Measurements from ENCODE around the gene CAPN13.

CAPN13 gene

DNA sequence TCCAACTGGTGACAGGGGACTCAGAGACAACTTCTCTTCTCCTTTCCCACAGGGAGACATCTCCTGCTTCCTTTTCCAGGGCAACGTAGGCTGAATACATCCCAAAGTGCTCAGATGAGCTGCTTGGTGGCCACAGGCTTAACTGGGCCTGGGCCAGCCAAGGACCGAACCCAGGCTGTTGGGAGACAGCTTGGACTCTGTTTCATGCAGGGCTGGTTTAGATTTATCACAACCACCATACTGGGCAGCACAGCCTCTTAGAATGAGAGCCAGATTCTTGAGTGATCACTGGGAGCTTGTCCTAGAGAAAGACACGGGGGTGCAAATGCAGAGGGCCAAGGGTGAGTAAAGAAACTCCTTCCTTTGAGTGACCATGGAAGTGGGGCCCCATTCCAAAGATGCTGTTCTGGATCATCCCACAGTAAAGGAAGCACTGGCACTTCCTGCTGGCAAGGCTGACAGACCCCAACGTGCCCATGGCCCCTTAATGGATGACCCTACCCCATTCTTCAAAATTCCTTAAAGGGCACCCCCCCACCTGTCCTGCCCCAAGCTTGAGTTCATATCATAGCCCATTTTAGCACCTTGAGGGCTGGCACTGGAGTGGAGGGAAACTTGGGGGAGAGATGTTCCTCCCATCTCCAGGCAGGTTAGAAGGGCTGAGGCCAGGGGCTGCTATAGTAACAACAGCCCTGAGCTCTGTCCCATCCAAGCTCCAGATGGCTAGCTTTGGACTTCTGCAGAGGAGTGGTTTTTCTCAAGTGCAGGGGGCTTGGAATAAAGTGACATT is 84.1 kb downstream of the CAPN13 start:
- no peak for DNase-seq

DNA sequence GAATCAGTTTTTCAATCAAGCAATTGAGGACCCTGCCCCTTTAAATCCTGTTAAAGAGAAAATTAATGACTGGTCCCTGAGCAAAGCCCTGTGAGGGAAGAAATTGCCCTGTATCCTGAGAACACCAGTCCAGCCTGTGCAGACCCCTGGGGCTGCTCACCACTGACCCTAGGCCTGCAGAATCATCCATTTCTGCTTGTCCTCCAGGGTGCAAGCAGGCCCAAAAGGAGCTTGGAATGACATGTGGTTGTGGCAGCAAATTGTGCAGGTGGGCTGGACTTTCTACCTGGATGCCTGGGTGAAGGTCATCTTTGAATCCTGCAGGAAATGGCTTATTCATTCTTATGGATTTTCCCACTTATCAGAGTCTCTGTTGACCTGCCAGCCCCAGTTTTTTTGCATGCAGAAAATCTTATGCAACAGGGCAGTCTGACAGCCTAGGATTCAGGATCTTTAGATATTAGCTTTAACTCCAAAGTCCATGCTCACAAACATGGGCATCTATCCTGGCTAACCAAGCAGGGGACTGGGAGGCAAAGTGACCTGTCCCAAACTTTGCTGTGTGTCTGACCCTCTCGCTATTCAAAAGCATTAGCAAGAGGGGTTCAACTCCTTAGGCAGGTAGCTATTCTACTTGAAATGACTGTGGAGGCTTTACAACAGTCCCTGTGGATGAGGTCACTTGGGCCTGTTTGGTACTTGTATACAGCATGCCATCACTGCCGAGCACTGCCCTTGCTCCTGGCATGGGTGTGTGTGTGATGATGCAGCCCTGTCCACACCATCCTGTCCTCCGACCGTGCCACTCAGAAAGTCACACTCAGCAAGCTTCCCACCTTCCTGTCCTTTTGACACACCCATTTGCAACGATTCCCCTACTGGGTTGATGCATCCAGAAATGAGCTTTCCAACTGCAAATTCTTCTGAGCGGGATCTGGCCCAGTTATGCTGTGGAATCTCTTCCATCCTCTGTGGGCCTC is 85.3 kb downstream of the CAPN13 start:
- no peak for DNase-seq

DNA sequence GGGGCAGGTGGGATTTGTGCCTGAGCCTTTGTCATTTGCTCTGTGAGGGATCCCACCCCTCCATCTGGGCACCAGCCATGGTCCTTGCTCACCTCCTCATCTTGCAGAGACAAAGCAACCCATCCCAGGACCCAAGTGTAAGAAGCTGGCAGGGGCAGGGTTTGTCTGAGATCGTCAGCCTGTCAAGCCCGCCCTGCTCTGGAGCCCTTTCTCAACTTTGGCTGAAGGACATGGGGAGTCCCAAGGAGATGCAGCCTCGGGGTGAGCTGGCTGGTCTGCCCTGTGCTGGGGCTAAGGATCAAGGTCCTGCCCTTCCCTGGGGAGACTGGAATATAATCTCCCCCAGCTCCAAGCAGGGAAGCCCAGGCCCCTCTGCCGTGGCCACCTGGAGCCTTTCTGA is 86.0 kb downstream of the CAPN13 start:
- no peak for DNase-seq

DNA sequence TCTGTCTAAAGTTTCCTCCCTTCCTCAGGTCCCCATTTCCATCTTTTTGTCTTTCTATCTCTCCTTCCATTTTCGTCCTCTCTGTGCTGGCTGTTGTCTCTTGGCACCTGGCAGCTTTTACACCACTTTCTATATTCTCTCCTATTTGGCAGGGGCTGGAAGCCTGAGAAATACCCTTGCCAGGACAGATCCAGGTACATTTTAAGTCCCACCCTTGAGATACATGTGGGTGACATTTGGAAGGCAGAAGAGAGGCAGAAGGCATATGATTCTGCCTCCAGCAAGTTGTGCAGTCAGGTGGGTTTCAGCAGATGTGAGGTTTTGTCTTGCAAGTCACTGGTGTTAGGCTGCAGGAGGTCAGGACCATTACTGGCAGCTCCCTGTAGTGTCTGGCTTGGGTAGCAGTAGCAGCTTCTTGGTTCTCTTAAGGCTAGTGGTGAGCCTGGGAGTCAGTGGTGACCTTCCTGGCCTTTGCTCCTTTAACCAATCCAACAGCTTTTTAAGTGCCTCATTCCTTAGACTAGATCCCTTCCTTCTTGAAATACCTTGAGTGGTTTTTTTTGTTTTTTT is 90.1 kb downstream of the CAPN13 start:
- no peak for DNase-seq

DNA sequence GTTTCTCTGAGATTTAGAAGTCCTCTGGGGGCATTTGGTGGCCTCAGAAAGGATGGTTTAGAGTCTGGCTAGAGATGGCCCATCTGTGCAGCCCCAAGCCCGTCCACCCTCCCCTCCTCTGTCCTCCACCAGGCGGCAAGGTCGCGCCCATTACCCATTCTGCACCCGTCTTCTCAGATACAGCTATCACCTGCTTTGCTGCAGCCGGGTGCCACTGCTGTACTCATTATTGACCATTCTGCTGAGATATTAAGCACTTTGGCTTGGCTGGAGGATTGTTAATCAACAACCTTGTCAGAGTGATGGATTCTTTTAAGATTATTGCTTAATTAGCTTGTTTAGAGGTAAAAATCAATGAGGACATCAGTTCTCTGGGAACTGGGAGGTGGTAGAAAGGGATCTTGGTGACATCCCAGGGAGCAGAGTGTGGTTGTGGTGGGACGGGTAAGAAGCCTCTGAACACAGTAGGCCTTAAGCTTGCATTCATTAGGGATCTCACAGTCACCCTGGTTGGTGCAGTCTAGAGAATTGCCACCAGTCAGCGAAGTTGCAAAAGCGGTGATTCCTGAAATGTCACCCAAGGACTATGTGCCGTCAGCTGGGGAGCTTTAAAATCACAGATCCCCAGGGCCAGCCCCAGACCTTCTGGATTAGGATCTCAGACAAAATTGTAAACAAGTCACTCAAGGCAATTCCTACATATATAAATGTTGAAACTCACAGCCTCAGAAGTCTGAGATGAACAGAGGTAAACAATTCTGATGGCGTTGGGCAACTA is 90.9 kb downstream of the CAPN13 start:
- DNase-seq, result no peak

DNA sequence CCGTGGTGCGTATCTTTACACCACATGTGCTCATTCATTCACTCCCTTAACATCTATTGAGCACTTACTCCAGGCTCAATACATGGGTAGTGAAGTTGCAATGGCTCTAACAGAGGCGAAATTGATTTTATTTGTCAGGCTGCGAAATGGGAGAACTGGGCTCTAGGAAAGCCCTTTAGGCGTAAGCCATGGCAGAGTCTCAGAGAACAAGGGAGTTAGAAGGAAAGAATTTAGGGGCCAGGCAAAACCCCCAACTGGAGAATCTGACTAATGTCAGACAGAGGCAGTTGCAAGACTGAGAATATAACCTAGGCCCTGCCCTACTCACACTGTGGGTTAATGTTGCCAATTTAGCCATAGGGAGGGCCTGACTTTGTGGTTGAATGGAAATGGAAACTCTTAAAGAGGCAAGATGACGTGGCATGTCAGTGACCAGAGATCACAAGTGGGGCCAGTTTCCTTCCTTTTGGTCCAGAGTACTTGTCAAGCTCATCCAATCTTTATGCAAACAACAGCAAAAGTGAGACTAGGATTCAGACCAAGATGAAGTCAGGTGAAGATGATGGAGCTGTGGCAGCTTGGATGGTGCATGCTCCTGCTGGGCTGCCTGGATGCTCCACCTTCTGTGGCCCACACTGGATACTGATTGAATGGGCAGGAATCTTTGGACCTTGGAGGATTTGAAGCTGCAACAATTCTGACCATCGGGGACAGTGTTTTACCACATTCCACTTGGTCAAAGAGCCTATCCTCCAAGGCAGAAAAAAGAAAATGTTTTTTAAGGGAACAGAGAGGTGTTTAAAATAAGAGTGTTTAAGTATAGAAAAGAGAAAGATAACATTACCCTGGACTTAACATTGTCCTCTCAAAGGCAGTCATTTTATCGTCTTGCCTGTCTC is 92.2 kb downstream of the CAPN13 start:
- DNase-seq, result no peak

DNA sequence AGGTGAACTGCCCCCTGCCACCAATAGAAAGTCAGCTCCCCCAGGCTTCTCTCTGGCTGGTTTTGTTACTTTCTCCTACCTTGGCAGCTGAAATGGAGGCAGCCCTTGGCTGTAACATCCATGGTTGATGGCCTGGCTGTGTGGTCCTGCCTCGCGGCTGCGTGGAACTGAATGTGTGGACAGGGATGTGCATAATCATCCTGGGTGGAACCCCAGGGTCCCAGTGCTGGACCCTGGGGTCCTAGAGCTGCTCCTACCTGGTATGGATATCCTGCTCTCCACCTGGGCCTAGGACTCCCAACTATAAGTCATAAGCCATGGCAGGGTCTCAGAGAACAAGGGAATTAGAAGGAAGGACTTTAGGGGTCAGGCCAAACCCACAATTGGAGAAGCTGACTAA is 93.5 kb downstream of the CAPN13 start:
- DNase-seq, result no peak

DNA sequence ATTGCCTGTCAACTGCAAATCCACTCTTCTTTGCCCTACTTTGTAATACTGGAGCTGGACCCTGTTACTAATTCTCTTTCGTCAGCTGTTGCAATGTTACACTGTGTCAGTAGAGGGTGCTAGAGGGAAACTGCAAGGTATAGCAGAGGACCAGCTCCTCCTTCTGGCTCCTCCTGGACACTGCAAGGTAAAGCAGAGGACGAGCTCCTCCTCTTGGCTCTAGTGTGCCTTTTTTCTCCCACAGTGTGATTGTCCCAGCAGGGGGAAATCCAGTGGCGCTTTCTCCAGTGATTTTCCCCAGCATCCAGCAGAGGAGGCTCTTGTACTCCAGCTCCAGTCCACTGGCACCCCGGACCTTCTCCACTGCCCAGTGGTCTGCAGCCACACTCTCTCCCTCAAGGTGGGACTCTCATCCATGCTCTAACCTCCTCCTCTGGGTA is 95.6 kb downstream of the CAPN13 start:
- peak; percentile 63 for DNase-seq

DNA sequence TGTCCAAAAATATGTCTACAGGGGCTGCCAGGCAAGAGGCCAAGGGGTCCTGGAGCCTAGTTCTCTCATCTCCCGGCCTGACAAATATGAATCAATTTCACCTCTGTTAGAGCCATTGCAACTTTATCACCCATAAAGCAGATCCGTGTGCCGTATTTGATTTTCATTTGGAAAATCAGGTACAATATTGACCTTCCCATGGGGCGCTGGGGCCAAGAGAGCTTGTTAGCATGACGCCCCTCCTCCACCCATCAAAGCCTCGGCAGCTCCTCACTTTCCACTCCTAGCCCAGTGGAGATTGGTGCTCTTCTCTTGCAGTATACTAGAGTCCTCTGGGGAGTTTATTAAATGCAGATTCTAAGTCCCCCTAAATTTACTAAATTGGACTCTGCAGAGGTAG is 96.8 kb downstream of the CAPN13 start:
- DNase-seq, result no peak

DNA sequence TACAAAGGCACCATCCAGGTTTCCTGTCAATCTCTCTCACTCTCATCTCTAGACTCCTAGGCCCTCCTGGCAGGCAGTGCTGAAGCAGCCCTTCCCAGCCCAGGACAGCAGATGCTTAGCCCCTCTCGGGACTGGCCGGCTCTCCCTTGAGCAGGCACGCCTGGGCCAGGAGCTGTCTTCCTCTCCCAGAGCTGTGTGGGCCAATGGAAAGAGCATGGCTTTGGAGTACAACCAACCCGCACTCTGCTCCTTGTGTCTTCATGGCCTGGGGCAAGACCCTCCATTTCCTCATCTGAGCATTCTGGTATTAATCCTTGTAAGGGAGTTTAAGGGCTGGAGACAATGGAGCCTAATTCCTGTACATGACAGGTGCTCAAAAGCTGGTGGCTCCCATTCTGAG is 97.2 kb downstream of the CAPN13 start:
- no peak for DNase-seq

DNA sequence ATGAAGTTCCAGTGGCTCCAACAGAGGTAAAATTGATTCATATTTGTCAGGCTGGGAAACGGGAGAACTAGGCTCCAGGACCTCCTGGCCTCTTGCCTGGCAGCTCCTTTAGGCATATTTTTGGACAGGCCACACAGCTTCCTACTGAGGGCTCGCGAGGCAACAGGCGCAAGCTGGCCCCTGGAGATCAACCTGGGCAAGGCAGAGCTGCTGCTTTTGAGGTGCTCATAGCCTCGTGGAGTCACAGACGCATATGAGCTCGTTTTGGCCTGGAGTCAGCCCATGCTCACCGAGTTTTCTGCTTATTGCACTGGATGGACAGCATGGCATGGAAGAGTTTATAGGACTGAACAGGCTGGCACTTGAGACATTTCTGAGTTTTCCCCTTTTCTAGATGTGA is 97.7 kb downstream of the CAPN13 start:
- DNase-seq, result no peak

DNA sequence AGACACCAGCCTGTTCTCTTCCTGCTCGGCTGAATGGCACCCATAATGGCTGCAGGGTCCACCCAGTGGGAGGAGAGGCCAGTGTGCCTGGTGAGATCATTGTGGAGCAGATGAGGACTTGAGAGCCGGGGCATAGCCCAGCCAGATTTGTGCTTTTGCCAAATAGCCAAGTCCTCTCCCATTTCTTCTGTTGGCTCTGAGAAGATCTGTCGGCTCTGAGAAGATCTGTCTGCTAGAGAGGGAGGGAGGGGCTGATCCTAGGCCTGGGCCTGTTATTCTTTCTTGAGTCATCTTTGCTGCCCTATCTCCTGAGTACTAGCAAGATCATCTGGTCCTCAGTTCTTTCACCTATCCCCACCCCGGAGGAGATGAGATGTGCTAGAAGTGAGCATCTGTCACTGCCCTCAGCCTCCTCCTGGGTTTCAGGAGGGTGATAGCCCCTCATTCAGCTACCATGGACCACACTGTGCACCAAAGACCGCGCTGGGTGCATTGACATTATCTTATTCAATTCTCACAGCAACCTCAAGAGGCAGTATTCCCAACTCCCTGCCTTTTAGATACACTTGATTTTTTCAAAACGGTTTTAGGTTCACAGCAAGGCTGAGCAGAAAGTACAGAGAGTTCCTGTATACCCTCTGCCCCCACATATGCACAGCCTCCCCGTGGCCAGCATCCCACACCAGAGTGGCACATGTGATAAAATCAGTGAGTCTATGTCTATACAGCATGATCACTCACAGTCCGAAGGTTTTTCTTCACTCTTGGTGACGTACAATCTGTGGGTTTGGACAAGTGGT is 98.6 kb downstream of the CAPN13 start:
- no peak for DNase-seq

DNA sequence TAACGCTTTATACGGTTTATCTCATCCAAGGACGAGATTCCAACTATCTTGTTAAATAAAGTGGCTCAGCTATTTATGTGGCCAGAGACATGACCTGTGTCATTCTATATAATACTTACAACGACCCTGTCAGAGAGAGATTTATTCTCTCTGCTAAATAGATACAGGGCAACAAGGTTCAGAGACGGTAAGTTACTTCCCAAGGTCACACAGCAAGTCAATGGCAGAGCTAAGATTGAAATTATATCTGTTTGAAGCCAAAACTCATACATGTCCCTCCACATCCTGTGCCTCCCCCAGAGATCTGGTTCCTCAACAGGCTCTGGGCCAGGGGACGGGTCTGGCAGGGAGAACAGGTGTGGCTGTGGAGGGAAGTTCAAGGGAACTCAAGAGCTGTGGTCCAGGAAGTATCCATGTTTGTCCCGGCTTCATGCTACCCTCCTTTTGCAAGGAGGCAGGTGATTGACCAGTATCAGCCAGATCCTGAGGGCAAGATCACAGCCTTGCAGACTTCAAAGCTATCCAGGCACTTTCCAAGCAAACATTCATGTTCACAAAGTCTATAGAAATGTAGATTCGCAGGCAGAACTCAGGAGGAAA is 99.8 kb downstream of the CAPN13 start:
- no peak for DNase-seq

DNA sequence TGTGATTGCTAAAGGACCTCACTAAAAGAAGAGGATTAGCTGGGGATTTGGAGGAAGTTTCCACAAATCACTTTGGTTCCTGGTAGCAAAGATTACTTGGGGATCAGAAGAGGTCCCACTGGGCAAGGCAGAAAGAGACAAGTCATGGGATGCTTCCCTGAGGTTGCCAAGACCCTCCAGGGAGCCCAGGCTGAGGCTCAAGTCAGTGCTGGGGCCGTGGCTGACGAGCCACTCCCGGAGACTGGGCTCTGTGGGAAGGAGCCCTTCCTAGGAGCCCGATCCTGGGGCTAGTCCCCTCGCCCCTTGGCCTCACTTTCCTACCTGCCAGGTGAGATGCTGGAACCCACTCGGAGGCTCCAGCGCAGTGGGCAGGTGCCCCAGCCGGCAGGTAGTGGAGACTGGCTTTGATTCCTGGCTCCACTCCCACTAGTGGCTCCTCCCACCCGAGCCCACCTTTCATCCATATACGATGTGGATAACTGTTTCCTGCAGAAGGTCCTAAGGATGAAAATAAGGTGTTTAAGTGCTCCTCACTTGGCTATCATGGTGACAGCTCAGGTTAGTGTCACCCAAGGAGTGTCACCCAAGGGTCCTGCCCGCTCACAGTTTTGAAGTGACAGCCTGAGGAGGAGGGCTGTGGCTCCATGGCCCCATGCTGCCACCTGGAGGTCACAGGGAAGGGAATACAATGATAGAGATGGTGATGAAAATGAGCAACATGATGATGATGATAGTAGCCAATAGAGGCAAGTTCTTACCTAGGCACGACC is 100.5 kb downstream of the CAPN13 start:
- DNase-seq, result peak; percentile 61

DNA sequence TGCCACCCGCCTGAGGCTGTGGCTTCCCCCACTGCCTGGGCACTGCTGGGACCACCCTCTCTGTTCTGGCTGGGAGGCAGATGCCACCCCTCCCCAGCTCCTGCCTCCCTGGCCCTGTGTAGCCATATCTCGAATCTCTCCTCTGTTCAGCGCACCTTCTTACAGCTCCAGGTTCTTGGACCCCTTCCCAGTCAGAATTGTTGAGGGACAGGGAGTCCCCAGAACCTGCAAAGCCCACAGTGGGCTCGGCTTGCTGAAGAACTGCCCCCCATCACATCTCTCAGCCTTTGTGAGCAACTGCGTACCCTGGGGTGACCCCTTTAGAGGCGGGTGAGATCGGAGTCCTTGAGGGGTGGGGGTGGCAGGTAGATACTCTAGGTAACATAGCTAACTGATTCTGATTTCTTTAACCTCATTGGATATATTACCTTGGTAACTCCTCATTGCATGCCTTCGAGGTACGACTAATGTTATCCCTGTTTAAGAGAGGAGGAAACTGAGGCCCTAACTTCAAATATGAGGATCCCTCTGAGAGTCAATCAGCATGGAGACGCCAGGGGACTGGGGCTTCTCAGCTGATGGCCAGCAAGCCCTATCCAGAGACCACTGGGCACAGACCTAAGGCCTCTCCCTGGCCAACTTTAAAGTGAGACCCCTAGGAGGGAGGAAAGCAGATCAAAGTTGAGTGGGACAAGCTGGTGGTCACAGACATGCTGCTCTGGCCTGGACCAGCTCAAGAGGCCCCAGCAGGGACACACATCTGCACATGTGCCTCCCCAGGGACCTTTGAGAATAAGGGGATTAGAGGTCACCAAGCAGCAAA is 101.3 kb downstream of the CAPN13 start:
- no peak for DNase-seq

DNA sequence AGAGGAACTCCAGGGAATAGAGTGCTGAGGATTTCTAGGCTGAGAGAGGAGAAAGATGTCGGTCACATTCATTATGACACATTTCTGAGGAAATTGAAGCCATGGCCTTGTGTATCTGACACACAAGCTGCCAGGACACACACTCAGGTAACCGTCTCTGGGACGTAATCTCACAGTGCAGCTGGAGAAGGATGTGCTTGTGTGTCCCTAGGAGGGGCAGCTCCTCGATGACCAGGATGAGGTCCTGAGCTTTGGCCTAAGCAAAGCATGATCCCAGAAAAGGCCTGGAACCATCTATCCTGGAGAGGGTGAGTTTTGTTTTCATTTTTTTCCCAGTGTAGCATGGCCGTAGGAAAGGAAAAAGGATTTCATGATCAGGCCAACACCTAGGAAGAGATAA is 102.2 kb downstream of the CAPN13 start:
- DNase-seq, result no peak

DNA sequence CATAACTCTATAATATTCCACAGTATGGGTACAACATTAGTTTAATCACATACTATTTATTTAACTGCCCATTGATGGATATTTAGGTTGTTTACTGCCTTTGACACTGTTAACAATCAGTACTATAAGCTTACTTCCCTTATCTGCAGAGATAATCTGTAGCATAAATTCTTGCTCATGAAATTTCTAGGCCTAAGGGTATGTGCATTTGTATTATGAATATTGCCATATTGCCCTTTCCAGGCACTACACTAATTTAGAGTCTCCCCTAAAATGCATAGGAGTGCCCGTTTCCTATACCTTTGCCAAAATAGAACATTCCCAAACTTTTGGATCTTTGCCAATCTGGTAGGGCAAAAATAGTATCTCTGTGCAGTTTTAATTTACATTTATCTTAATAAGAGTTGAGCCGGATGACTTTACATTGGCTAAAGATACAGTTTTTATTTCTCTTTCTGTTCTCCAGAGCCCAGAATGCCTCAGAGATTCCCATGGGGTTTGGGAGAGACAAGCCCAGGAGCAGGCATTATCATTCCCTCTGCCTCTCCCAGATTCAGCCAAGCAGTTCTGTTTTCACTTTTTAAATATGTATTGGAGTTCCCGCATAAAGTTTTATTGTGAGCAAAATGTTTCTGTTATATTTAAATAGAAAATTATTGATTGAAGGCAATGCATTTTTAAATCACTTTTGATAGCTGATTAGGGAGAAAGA is 102.8 kb downstream of the CAPN13 start:
- no peak for DNase-seq

DNA sequence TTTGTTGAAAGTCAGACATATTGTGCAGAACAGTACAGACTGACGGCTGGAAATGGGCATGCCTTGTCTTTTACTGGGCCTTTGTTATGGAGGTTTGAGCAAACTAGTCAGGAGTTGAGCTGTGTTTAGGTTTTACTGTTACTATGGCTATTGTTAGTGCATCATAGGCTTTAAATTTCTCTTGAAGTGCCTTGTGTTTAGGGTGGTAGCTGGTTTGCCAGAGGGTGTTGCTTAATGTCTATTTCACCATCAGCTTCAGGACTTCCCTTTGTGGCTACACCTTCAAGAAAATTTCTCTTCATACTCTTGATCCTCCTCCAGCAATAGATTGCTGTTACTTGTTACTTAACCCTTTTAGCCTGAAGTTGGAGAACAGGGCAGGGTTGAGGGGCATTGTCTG is 104.6 kb downstream of the CAPN13 start:
- no peak for DNase-seq
